ENCODE data around the gene PCDHGA10.
A peak's percentile ranks its signal among the peaks of the same experiment; 100 is the strongest.
"Not testable (repeated sequence)": the region's sequence is repeated elsewhere in the genome, so short reads cannot be mapped to it uniquely, and the experiment has no call there.

The PCDHGA10 gene

GRCh38 chr5:141412854-141413539, at the start of gene PCDHGA10:
Gene PCDHGA10 (plus strand): TSS chr5:141412987. CDS start chr5:141413176, 189 bp downstream.
- no peak within 1 kb of the TSS for H3K27ac ChIP-seq (ENCODE audit: low read length)
- no peaks in the 10 kb centered on the region for H3K27me3 ChIP-seq (ENCODE audit: control insufficient read depth in 1 of 2, insufficient read depth in 2 of 2, low read length in 2 of 2)
- no peaks in the 10 kb centered on the region for H3K4me1 ChIP-seq (ENCODE audit: control insufficient read depth, insufficient read depth, low read length)
- H3K4me3 ChIP-seq (ENCODE audit: low read length in 2 of 2), result peak within 1 kb of the TSS; percentile 44 to 47
- H3K9ac ChIP-seq (ENCODE audit: low read length in 2 of 2), result no peak within 1 kb of the TSS
- peaks cover 28 to 58% of the 10 kb centered on the region in 2 donors for H3K9me3 ChIP-seq (ENCODE audit: control insufficient read depth in 2 of 2, low read length in 2 of 2)
- H3K36me3 ChIP-seq (ENCODE audit: control insufficient read depth in 2 of 2, insufficient read depth in 2 of 2, low read length in 2 of 2), result peaks cover 2 to 6% of the 10 kb centered on the region in 2 donors

- H3K4me3 ChIP-seq (ENCODE audit: low read length in 2 of 2), result peak within 1 kb of the TSS; percentile 52 to 56
- no peaks in the 10 kb centered on the region for H3K4me1 ChIP-seq (ENCODE audit: control insufficient read depth, insufficient read depth, low read length)
- H3K9me3 ChIP-seq (ENCODE audit: control insufficient read depth in 2 of 2, low read length in 2 of 2), result peaks cover 36 to 64% of the 10 kb centered on the region in 2 donors
- no peak within 1 kb of the TSS for H3K9ac ChIP-seq (ENCODE audit: low read length in 2 of 2)
- H3K36me3 ChIP-seq (ENCODE audit: control insufficient read depth in 2 of 2, insufficient read depth in 2 of 2, low read length in 2 of 2), result no peaks in the 10 kb centered on the region
- no peaks in the 10 kb centered on the region for H3K27me3 ChIP-seq (ENCODE audit: control insufficient read depth in 1 of 2, insufficient read depth in 2 of 2, low read length in 2 of 2)
- no peak within 1 kb of the TSS for H3K27ac ChIP-seq (ENCODE audit: low read length)
Observed at GRCh38 chr5:141363952-141364660, 48.7 kb upstream of the PCDHGA10 start, which contains the start of gene PCDHGA5. Gene PCDHGA5 (plus strand): TSS chr5:141364162. CDS start chr5:141364331, 169 bp downstream.

GRCh38 chr5:141366016-141366896, 46.5 kb upstream of the PCDHGA10 start:
- peaks cover 35 to 60% of the 10 kb centered on the region in 2 donors for H3K9me3 ChIP-seq (ENCODE audit: control insufficient read depth in 2 of 2, low read length in 2 of 2)
- no peaks in the 10 kb centered on the region for H3K4me1 ChIP-seq (ENCODE audit: control insufficient read depth, insufficient read depth, low read length)
- no peak overlapping the region for H3K9ac ChIP-seq (ENCODE audit: low read length in 2 of 2)
- H3K27me3 ChIP-seq (ENCODE audit: control insufficient read depth in 1 of 2, insufficient read depth in 2 of 2, low read length in 2 of 2), result no peaks in the 10 kb centered on the region
- H3K27ac ChIP-seq (ENCODE audit: low read length), result no peak overlapping the region
- peak overlapping the region; percentile 22 to 46 for H3K4me3 ChIP-seq (ENCODE audit: low read length in 2 of 2)
- no peaks in the 10 kb centered on the region for H3K36me3 ChIP-seq (ENCODE audit: control insufficient read depth in 2 of 2, insufficient read depth in 2 of 2, low read length in 2 of 2)

GRCh38 chr5:141369994-141370848, 42.6 kb upstream of the PCDHGA10 start, which contains the start of gene PCDHGB3:
Gene PCDHGB3 (plus strand): TSS chr5:141370242. CDS start chr5:141370395, 153 bp downstream.
- H3K9ac ChIP-seq (ENCODE audit: low read length in 2 of 2), result no peak within 1 kb of the TSS
- peak within 1 kb of the TSS; percentile 47 to 57 for H3K4me3 ChIP-seq (ENCODE audit: low read length in 2 of 2)
- no peaks in the 10 kb centered on the region for H3K27me3 ChIP-seq (ENCODE audit: control insufficient read depth in 1 of 2, insufficient read depth in 2 of 2, low read length in 2 of 2)
- H3K27ac ChIP-seq (ENCODE audit: low read length), result no peak within 1 kb of the TSS
- H3K36me3 ChIP-seq (ENCODE audit: control insufficient read depth in 2 of 2, insufficient read depth in 2 of 2, low read length in 2 of 2), result peaks cover 0 to 2% of the 10 kb centered on the region in 2 donors
- peaks cover 4% of the 10 kb centered on the region for H3K4me1 ChIP-seq (ENCODE audit: control insufficient read depth, insufficient read depth, low read length)
- peaks cover 45 to 70% of the 10 kb centered on the region in 2 donors for H3K9me3 ChIP-seq (ENCODE audit: control insufficient read depth in 2 of 2, low read length in 2 of 2)

- no peak overlapping the region for H3K27ac ChIP-seq (ENCODE audit: low read length)
- peaks cover 4% of the 10 kb centered on the region for H3K4me1 ChIP-seq (ENCODE audit: control insufficient read depth, insufficient read depth, low read length)
- peaks cover 0 to 2% of the 10 kb centered on the region in 2 donors for H3K36me3 ChIP-seq (ENCODE audit: control insufficient read depth in 2 of 2, insufficient read depth in 2 of 2, low read length in 2 of 2)
- H3K4me3 ChIP-seq (ENCODE audit: low read length in 2 of 2), result peak overlapping the region; percentile 36 to 47
- H3K27me3 ChIP-seq (ENCODE audit: control insufficient read depth in 1 of 2, insufficient read depth in 2 of 2, low read length in 2 of 2), result no peaks in the 10 kb centered on the region
- no peak overlapping the region for H3K9ac ChIP-seq (ENCODE audit: low read length in 2 of 2)
- H3K9me3 ChIP-seq (ENCODE audit: control insufficient read depth in 2 of 2, low read length in 2 of 2), result peaks cover 41 to 70% of the 10 kb centered on the region in 2 donors
Observed at GRCh38 chr5:141371572-141372475, 41.0 kb upstream of the PCDHGA10 start.

- H3K27ac ChIP-seq (ENCODE audit: low read length), result no peak within 1 kb of the TSS
- peaks cover 0 to 2% of the 10 kb centered on the region in 2 donors for H3K36me3 ChIP-seq (ENCODE audit: control insufficient read depth in 2 of 2, insufficient read depth in 2 of 2, low read length in 2 of 2)
- H3K27me3 ChIP-seq (ENCODE audit: control insufficient read depth in 1 of 2, insufficient read depth in 2 of 2, low read length in 2 of 2), result no peaks in the 10 kb centered on the region
- peaks cover 40 to 77% of the 10 kb centered on the region in 2 donors for H3K9me3 ChIP-seq (ENCODE audit: control insufficient read depth in 2 of 2, low read length in 2 of 2)
- no peak within 1 kb of the TSS for H3K9ac ChIP-seq (ENCODE audit: low read length in 2 of 2)
- peaks cover 4% of the 10 kb centered on the region for H3K4me1 ChIP-seq (ENCODE audit: control insufficient read depth, insufficient read depth, low read length)
- H3K4me3 ChIP-seq (ENCODE audit: low read length in 2 of 2), result peak within 1 kb of the TSS; percentile 31 to 65
Observed at GRCh38 chr5:141373673-141374317, 39.0 kb upstream of the PCDHGA10 start, which contains the start of gene PCDHGA6. Gene PCDHGA6 (plus strand): TSS chr5:141373891. CDS start chr5:141374084, 193 bp downstream.

- H3K27ac ChIP-seq (ENCODE audit: low read length), result no peak overlapping the region
- no peak overlapping the region for H3K9ac ChIP-seq (ENCODE audit: low read length in 2 of 2)
- peaks cover 0 to 2% of the 10 kb centered on the region in 2 donors for H3K36me3 ChIP-seq (ENCODE audit: control insufficient read depth in 2 of 2, insufficient read depth in 2 of 2, low read length in 2 of 2)
- peaks cover 38 to 76% of the 10 kb centered on the region in 2 donors for H3K9me3 ChIP-seq (ENCODE audit: control insufficient read depth in 2 of 2, low read length in 2 of 2)
- no peaks in the 10 kb centered on the region for H3K27me3 ChIP-seq (ENCODE audit: control insufficient read depth in 1 of 2, insufficient read depth in 2 of 2, low read length in 2 of 2)
- peak overlapping the region; percentile 31 to 65 for H3K4me3 ChIP-seq (ENCODE audit: low read length in 2 of 2)
- H3K4me1 ChIP-seq (ENCODE audit: control insufficient read depth, insufficient read depth, low read length), result peaks cover 4% of the 10 kb centered on the region
Observed at GRCh38 chr5:141374627-141375026, 38.2 kb upstream of the PCDHGA10 start.

GRCh38 chr5:141375444-141376155, 37.2 kb upstream of the PCDHGA10 start:
- H3K4me1 ChIP-seq (ENCODE audit: control insufficient read depth, insufficient read depth, low read length); H3K36me3 ChIP-seq (ENCODE audit: control insufficient read depth in 2 of 2, insufficient read depth in 2 of 2, low read length in 2 of 2); H3K9ac ChIP-seq (ENCODE audit: low read length in 2 of 2); H3K27ac ChIP-seq (ENCODE audit: low read length); H3K27me3 ChIP-seq (ENCODE audit: control insufficient read depth in 1 of 2, insufficient read depth in 2 of 2, low read length in 2 of 2): not testable (repeated sequence)
- Histone ChIP-seq H3K4me3 (ENCODE audit: low read length in 2 of 2) (peak overlapping the region in 1 of 2 donors; percentile 15), H3K9me3 (ENCODE audit: control insufficient read depth in 2 of 2, low read length in 2 of 2) (peaks cover 36 to 73% of the 10 kb centered on the region in 2 donors)

Measured in stomach smooth muscle (tissue), 2 donors.